ENCODE measurements around the gene NDUFB10. TPM values are rescaled to one million over a fixed set of nuclear protein-coding genes. Genes with fewer than 3 reads are reported as not detected.

Gene NDUFB10
- total RNA-seq, 1 donor: 109 TPM

DNA sequence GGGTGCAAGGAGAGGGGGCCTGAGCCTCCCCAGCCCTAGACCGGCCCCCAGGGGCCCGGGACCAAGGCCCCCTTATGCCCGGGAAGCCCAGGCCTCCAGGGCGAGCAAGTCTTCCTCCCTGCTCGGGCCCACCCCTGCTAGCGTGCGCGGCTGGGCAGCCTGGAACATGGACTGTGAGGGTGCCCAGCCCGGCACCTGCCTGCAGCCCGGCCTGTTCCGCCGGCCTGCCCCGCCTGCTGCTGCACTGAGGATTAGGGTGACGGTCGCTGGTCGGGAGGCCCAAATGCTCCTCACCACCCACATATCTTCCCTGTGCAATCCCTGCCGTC, 47.2 kb upstream of the NDUFB10 start:
- H4K20me1 ChIP-seq (ENCODE audit: insufficient read depth, low read length): no peaks in the 10 kb centered on the region
- no peak overlapping the region for H2AFZ ChIP-seq (ENCODE audit: low read length)
- H3K27me3 ChIP-seq (ENCODE audit: insufficient read depth, low read length): peaks cover 38% of the 10 kb centered on the region
- no peaks in the 10 kb centered on the region for H3K79me2 ChIP-seq (ENCODE audit: insufficient read depth, low read length)
- H3K4me3 ChIP-seq (ENCODE audit: insufficient read depth, low read length): no peak overlapping the region
- DNase-seq (ENCODE audit: insufficient read length, low spot score, missing footprints): peak; percentile 76
- TF ChIP-seq CTCF (IDR thresholded peaks at IDR 0.05; ENCODE audit: extremely low read depth, low read depth, low read length): no peak
- no peak overlapping the region for H3K4me2 ChIP-seq (ENCODE audit: insufficient read depth, low read length)
- H3K36me3 ChIP-seq (ENCODE audit: insufficient read depth, low read length): no peaks in the 10 kb centered on the region
- no peaks in the 10 kb centered on the region for H3K4me1 ChIP-seq (ENCODE audit: insufficient read depth, low read length)
- no peaks in the 10 kb centered on the region for H3K9me3 ChIP-seq (ENCODE audit: low read depth, low read length)
- H3K27ac ChIP-seq (ENCODE audit: low read depth, low read length): no peak overlapping the region

DNA sequence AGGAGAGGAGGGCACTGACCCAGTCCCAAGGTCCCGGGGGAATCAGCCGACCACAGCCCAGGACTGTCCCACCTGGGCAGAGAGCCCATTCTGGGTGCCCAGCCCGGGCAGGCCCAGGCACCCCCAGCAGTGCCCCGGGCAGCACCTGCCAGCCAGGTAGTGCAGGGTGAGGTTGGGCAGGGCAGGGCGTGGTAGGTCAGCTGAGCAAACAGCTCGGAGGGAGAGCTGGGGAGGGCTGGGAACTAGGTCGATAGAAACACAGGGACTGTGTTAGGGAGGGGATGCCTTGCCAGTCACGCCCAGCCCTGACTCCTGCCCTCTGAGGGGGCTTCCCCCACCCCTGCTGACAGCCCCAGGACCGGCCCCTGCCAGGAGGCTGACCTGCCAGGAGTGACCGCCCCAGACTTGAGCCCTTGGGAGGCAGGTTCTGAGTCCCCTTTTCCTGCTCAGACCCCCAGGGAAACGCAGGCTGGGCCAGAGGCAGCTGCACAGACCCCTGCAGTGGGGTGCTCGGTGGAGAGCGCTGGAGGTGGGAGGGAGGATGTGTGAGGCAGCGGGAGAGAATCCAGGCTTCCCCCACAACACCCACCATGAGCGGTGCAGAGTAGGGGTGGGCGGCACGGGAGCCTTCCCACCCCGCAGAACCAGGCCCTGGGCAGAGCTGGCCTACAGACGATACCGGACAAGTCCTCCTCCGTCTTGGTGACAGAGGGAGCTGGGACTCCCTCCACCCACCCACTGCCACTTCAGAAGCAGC, 45.8 kb upstream of the NDUFB10 start:
- no peak overlapping the region for H3K27ac ChIP-seq (ENCODE audit: low read depth, low read length)
- H3K27me3 ChIP-seq (ENCODE audit: insufficient read depth, low read length): peaks cover 41% of the 10 kb centered on the region
- no peak overlapping the region for H3K4me3 ChIP-seq (ENCODE audit: insufficient read depth, low read length)

DNA sequence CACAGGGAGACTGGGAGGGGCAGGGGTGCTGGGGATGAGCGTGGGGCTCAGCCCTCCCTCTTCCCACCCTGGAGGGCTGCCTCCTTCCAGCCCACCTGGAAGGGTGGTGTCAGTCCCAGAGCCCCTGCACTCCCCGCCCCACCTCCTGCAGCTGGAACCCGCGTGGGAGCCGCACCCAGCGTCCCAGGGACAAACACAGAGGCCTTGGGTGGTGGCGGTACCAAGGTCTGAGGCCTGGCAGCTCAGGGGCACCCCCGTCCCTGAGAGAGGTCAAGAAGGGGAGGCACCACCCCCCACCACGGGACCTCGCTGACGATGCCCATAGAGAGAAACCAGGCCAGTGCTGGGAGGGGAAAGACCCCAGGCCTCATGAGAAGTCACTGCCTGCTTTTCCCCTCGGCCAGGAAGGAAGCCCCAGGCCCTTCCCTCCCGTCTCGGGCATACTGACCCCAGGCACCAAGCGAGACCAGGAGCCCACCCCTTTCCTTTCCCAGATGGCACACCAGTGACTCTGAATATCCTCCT, 45.2 kb upstream of the NDUFB10 start:
- H3K27ac ChIP-seq (ENCODE audit: low read depth, low read length): no peak overlapping the region
- H3K27me3 ChIP-seq (ENCODE audit: insufficient read depth, low read length): peaks cover 41% of the 10 kb centered on the region
- TF ChIP-seq CTCF (IDR thresholded peaks at IDR 0.05; ENCODE audit: extremely low read depth, low read depth, low read length): no peak
- DNase-seq (ENCODE audit: insufficient read length, low spot score, missing footprints): peak; percentile 80
- no peaks in the 10 kb centered on the region for H3K79me2 ChIP-seq (ENCODE audit: insufficient read depth, low read length)
- H3K4me3 ChIP-seq (ENCODE audit: insufficient read depth, low read length): no peak overlapping the region
- no peaks in the 10 kb centered on the region for H3K4me1 ChIP-seq (ENCODE audit: insufficient read depth, low read length)
- no peaks in the 10 kb centered on the region for H4K20me1 ChIP-seq (ENCODE audit: insufficient read depth, low read length)
- no peak overlapping the region for H2AFZ ChIP-seq (ENCODE audit: low read length)
- no peak overlapping the region for H3K4me2 ChIP-seq (ENCODE audit: insufficient read depth, low read length)
- no peaks in the 10 kb centered on the region for H3K9me3 ChIP-seq (ENCODE audit: low read depth, low read length)
- no peaks in the 10 kb centered on the region for H3K36me3 ChIP-seq (ENCODE audit: insufficient read depth, low read length)

More for the DNA sequence above, 45.8 kb upstream of the NDUFB10 start:
- Histone ChIP-seq H3K9me3 (ENCODE audit: low read depth, low read length) (no peaks in the 10 kb centered on the region), H2AFZ (ENCODE audit: low read length) (no peak overlapping the region), H3K36me3 (ENCODE audit: insufficient read depth, low read length) (no peaks in the 10 kb centered on the region), H3K4me1 (ENCODE audit: insufficient read depth, low read length) (no peaks in the 10 kb centered on the region), H3K4me2 (ENCODE audit: insufficient read depth, low read length) (no peak overlapping the region), H3K79me2 (ENCODE audit: insufficient read depth, low read length) (no peaks in the 10 kb centered on the region), H4K20me1 (ENCODE audit: insufficient read depth, low read length) (no peaks in the 10 kb centered on the region)
- peak; percentile 84 for DNase-seq (ENCODE audit: insufficient read length, low spot score, missing footprints)
- no peak for TF ChIP-seq CTCF (IDR thresholded peaks at IDR 0.05; ENCODE audit: extremely low read depth, low read depth, low read length)

GRCh38 chr16:1914988-1915387, 44.4 kb upstream of the NDUFB10 start:
- no peaks in the 10 kb centered on the region for H3K36me3 ChIP-seq (ENCODE audit: insufficient read depth, low read length)
- H3K4me3 ChIP-seq (ENCODE audit: insufficient read depth, low read length): no peak overlapping the region
- no peaks in the 10 kb centered on the region for H3K4me1 ChIP-seq (ENCODE audit: insufficient read depth, low read length)
- no peaks in the 10 kb centered on the region for H3K9me3 ChIP-seq (ENCODE audit: low read depth, low read length)
- H2AFZ ChIP-seq (ENCODE audit: low read length): no peak overlapping the region
- H3K27me3 ChIP-seq (ENCODE audit: insufficient read depth, low read length): peaks cover 46% of the 10 kb centered on the region
- no peak overlapping the region for H3K27ac ChIP-seq (ENCODE audit: low read depth, low read length)
- H4K20me1 ChIP-seq (ENCODE audit: insufficient read depth, low read length): no peaks in the 10 kb centered on the region
- H3K4me2 ChIP-seq (ENCODE audit: insufficient read depth, low read length): no peak overlapping the region
- DNase-seq (ENCODE audit: insufficient read length, low spot score, missing footprints): peak; percentile 81
- TF ChIP-seq CTCF (IDR thresholded peaks at IDR 0.05; ENCODE audit: extremely low read depth, low read depth, low read length): no peak
- H3K79me2 ChIP-seq (ENCODE audit: insufficient read depth, low read length): no peaks in the 10 kb centered on the region

Measured in osteoblast (primary cell).